ENCODE results near the gene IL18RAP. TPM values are rescaled to one million over a fixed set of nuclear protein-coding genes. Genes with fewer than 3 reads are reported as not detected.

The IL18RAP gene
- total and polyA plus RNA-seq, 4 donors = 1.00 to 34.0 (median 7.5) TPM

DNA sequence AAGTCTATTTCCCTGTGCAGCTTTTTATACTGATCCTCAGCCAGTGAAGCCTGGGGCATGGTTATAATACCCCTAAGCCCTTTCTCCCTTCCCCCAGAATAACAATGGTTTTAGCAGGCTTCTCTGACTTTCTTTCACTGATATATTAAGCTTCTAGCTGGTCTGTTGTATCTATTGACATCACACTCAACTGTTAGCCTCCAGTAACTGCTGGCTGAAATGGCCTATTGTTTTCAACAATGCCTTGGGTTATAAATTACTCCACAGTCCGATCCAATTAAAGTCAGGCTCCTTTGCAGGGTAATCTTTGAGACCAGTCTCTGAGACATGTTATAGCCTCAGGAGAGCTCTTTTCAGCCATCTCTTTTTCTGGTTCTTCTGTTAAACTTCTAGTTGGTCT, 47.2 kb downstream of the IL18RAP start:
- 83 to 88% methylated on average over 1 of the region's 1 CpG for WGBS, 2 donors
- peaks cover 0 to 4% (median under 1%) of the 10 kb centered on the region in 3 donors for H3K27me3 ChIP-seq (ENCODE audit: control insufficient read depth in 3 of 3, insufficient read depth in 3 of 3, low read length in 2 of 3)
- H3K9ac ChIP-seq (ENCODE audit: insufficient read depth in 1 of 2, low read length in 2 of 2) = no peak overlapping the region
- peaks cover 0 to 5% (median 1%) of the 10 kb centered on the region in 4 donors for H3K9me3 ChIP-seq (ENCODE audit: control insufficient read depth in 4 of 4, insufficient read depth in 3 of 4, low read length in 3 of 4)
- TF ChIP-seq, protein P1, sequence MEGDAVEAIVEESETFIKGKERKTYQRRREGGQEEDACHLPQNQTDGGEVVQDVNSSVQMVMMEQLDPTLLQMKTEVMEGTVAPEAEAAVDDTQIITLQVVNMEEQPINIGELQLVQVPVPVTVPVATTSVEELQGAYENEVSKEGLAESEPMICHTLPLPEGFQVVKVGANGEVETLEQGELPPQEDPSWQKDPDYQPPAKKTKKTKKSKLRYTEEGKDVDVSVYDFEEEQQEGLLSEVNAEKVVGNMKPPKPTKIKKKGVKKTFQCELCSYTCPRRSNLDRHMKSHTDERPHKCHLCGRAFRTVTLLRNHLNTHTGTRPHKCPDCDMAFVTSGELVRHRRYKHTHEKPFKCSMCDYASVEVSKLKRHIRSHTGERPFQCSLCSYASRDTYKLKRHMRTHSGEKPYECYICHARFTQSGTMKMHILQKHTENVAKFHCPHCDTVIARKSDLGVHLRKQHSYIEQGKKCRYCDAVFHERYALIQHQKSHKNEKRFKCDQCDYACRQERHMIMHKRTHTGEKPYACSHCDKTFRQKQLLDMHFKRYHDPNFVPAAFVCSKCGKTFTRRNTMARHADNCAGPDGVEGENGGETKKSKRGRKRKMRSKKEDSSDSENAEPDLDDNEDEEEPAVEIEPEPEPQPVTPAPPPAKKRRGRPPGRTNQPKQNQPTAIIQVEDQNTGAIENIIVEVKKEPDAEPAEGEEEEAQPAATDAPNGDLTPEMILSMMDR (IDR thresholded peaks at IDR 0.05; ENCODE audit: control extremely low read depth, extremely low read depth) = no peak
- no peak for DNase-seq
- ATAC-seq (ENCODE audit: insufficient read depth, low FRiP score) = no peak
- H3K27ac ChIP-seq (ENCODE audit: low read depth in 1 of 2, low read length in 1 of 2) = no peak overlapping the region
- no peak overlapping the region for H3K4me3 ChIP-seq
- no peaks in the 10 kb centered on the region for H3K36me3 ChIP-seq (ENCODE audit: control insufficient read depth in 4 of 4, insufficient read depth in 4 of 4, low read length in 4 of 4)
- no peaks in the 10 kb centered on the region for H3K4me1 ChIP-seq (ENCODE audit: control insufficient read depth in 5 of 5, insufficient read depth in 5 of 5, low read length in 5 of 5)

DNA sequence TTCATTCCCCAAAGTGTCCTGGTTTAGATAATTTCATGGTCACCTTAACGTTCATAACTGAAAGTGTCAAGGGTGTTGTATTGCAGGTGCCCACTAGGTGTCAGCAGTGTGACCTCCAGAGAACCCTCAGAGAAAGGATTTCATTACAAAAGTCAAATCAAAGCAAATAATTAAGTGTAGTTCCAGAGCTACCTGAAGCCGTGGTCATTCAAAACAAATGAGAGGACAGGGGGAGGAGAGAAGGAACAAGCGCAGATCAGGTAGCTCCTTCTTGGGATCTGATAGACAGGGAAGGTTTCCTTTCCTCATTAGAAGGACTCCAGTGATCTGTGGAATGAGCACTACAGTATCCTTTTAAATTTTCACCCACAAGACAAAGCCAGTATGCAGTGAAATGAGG, 50.1 kb downstream of the IL18RAP start, which contains the start of gene SLC9A4:
TSS of gene SLC9A4 (plus strand) at position 207 of the 400 bp plus-strand sequence. CDS start 534 bp downstream, outside the sequence.
- ATAC-seq (ENCODE audit: insufficient read depth, low FRiP score) (no peak), DNase-seq (peak; percentile 34 to 49 (median 47))

DNA sequence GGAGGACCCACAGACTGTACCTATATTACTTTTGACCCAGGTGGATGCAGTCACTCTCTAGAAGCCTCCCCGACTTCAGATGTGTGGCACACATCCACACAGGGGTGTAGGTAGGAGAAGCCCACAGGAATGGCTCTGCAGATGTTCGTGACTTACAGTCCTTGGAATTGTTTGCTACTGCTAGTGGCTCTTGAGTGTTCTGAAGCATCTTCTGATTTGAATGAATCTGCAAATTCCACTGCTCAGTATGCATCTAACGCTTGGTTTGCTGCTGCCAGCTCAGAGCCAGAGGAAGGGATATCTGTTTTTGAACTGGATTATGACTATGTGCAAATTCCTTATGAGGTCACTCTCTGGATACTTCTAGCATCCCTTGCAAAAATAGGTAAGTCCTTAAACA, 50.7 kb downstream of the IL18RAP start:
- Histone ChIP-seq H3K9ac (ENCODE audit: insufficient read depth in 1 of 2, low read length in 2 of 2) (no peak overlapping the region), H3K36me3 (ENCODE audit: control insufficient read depth in 4 of 4, insufficient read depth in 4 of 4, low read length in 4 of 4) (no peaks in the 10 kb centered on the region), H3K4me3 (no peak overlapping the region), H3K27ac (ENCODE audit: low read depth in 1 of 2, low read length in 1 of 2) (no peak overlapping the region), H3K9me3 (ENCODE audit: control insufficient read depth in 4 of 4, insufficient read depth in 3 of 4, low read length in 3 of 4) (peaks cover 0 to 2% (median under 1%) of the 10 kb centered on the region in 4 donors), H3K4me1 (ENCODE audit: control insufficient read depth in 5 of 5, insufficient read depth in 5 of 5, low read length in 5 of 5) (no peaks in the 10 kb centered on the region), H3K27me3 (ENCODE audit: control insufficient read depth in 3 of 3, insufficient read depth in 3 of 3, low read length in 2 of 3) (peaks cover 0 to 5% (median 2%) of the 10 kb centered on the region in 3 donors)
- ATAC-seq (ENCODE audit: insufficient read depth, low FRiP score) = no peak
- DNase-seq = no peak
- TF ChIP-seq, protein P1 (IDR thresholded peaks at IDR 0.05; ENCODE audit: control extremely low read depth, extremely low read depth) = no peak
- WGBS, 2 donors = 78 to 88% methylated on average over 3 of the region's 3 CpGs

More for the DNA sequence above, 50.1 kb downstream of the IL18RAP start, which contains the start of gene SLC9A4:
- H3K27me3 ChIP-seq (ENCODE audit: control insufficient read depth in 3 of 3, insufficient read depth in 3 of 3, low read length in 2 of 3) = peaks cover 0 to 5% (median 2%) of the 10 kb centered on the region in 3 donors
- H3K9ac ChIP-seq (ENCODE audit: insufficient read depth in 1 of 2, low read length in 2 of 2) = no peak within 1 kb of the TSS
- H3K9me3 ChIP-seq (ENCODE audit: control insufficient read depth in 4 of 4, insufficient read depth in 3 of 4, low read length in 3 of 4) = peaks cover 0 to 5% (median 1%) of the 10 kb centered on the region in 4 donors
- H3K36me3 ChIP-seq (ENCODE audit: control insufficient read depth in 4 of 4, insufficient read depth in 4 of 4, low read length in 4 of 4) = no peaks in the 10 kb centered on the region
- H3K4me1 ChIP-seq (ENCODE audit: control insufficient read depth in 5 of 5, insufficient read depth in 5 of 5, low read length in 5 of 5) = no peaks in the 10 kb centered on the region
- no peak within 1 kb of the TSS for H3K27ac ChIP-seq (ENCODE audit: low read depth in 1 of 2, low read length in 1 of 2)
- TF ChIP-seq, protein P1 (IDR thresholded peaks at IDR 0.05; ENCODE audit: control extremely low read depth, extremely low read depth) = peak; percentile 50
- 3 to 8% methylated on average over 3 of the region's 3 CpGs for WGBS, 2 donors
- no peak within 1 kb of the TSS for H3K4me3 ChIP-seq

DNA sequence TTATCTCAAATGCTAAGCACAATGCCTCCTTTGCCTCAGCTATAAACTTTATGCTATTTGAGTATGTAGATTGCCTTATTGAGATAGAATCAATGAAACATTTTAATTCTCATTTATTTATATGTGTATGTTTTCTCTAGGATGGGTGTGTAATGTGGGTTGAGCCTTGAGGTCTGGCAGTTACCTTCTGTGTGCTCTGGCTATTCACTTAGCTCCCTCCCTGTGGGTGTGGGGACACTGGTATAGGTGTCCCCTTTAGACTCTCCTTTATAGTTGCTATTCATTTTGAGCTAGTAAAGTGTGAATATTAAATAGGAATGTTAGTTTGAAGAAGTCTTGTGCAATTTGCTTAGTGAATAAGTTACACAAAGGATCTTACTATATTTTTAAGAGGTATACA, 51.8 kb downstream of the IL18RAP start:
- TF ChIP-seq, protein P1 (IDR thresholded peaks at IDR 0.05; ENCODE audit: control extremely low read depth, extremely low read depth) = no peak
- Histone ChIP-seq H3K4me1 (ENCODE audit: control insufficient read depth in 5 of 5, insufficient read depth in 5 of 5, low read length in 5 of 5) (no peaks in the 10 kb centered on the region), H3K9me3 (ENCODE audit: control insufficient read depth in 4 of 4, insufficient read depth in 3 of 4, low read length in 3 of 4) (no peaks in the 10 kb centered on the region), H3K36me3 (ENCODE audit: control insufficient read depth in 4 of 4, insufficient read depth in 4 of 4, low read length in 4 of 4) (no peaks in the 10 kb centered on the region), H3K4me3 (no peak overlapping the region), H3K27ac (ENCODE audit: low read depth in 1 of 2, low read length in 1 of 2) (no peak overlapping the region), H3K9ac (ENCODE audit: insufficient read depth in 1 of 2, low read length in 2 of 2) (no peak overlapping the region), H3K27me3 (ENCODE audit: control insufficient read depth in 3 of 3, insufficient read depth in 3 of 3, low read length in 2 of 3) (peaks cover 0 to 5% (median 2%) of the 10 kb centered on the region in 3 donors)
- no peak for ATAC-seq (ENCODE audit: insufficient read depth, low FRiP score)
- no peak for DNase-seq
